Fibroblast of pulmonary artery (primary cell): ENCODE measurements around the gene CACNB2.

Source experiments
- DNase-seq: peaks from one replicate; pipeline ENCODE4 v3.0.0-alpha.2; 2010; ENCODE audit warnings: low read depth
- H3K4me3 ChIP-seq: replicated peaks from 2 replicates; pipeline ENCODE4 v1.5.1; 2011; ENCODE audit warnings: low read depth, mild to moderate bottlenecking, control low read depth, low read length, moderate library complexity
- TF ChIP-seq, protein P1 (sequence below): IDR thresholded peaks from 2 replicates; pipeline ENCODE4 v1.5.1; 2011; ENCODE audit warnings: mild to moderate bottlenecking, control low read depth, low read length, inconsistent platforms; ENCODE audit errors: missing control alignments

Gene CACNB2

DNA sequence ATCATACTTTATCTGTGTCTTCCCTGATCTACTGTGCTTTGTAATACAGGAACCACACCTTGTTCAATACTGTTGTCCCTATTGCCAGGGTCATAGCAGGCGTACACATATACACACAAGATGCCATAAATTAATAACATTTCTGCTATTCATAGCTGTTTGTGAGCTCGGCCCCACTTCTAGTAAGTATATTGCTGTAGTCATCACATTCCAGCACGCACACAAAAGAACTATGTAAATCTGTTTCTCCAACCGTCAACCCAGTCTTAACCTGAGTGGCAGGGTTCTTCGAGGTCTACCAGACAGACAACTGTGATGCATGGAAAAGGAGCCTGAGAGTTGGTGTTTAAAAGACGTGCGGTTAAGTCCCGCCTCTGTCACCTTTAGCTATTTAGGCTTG lies 5.7 kb upstream of the CACNB2 start:
- no peak for DNase-seq
- TF ChIP-seq, protein P1, sequence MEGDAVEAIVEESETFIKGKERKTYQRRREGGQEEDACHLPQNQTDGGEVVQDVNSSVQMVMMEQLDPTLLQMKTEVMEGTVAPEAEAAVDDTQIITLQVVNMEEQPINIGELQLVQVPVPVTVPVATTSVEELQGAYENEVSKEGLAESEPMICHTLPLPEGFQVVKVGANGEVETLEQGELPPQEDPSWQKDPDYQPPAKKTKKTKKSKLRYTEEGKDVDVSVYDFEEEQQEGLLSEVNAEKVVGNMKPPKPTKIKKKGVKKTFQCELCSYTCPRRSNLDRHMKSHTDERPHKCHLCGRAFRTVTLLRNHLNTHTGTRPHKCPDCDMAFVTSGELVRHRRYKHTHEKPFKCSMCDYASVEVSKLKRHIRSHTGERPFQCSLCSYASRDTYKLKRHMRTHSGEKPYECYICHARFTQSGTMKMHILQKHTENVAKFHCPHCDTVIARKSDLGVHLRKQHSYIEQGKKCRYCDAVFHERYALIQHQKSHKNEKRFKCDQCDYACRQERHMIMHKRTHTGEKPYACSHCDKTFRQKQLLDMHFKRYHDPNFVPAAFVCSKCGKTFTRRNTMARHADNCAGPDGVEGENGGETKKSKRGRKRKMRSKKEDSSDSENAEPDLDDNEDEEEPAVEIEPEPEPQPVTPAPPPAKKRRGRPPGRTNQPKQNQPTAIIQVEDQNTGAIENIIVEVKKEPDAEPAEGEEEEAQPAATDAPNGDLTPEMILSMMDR = no peak
- no peak overlapping the region for H3K4me3 ChIP-seq

DNA sequence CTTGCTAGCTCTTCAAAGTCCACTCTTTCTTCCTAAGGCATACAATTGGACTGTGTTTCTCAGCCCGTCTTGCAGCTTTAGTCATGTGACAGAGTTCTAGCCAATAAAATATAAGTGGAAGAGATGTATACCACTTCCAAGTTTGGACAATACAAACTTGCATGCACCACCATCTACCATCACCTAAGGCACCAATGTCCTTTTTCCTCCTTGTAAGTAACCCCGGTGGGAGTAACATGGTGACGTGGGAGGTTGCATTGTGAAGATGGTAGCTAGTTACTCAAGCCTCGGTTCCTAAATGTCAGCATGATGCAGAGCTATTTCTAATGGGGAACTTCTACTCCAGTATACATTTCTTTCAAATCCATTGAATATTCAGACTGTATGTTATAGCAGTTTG lies 5.3 kb upstream of the CACNB2 start:
- TF ChIP-seq, protein P1 = no peak
- H3K4me3 ChIP-seq = no peak overlapping the region
- DNase-seq = no peak

DNA sequence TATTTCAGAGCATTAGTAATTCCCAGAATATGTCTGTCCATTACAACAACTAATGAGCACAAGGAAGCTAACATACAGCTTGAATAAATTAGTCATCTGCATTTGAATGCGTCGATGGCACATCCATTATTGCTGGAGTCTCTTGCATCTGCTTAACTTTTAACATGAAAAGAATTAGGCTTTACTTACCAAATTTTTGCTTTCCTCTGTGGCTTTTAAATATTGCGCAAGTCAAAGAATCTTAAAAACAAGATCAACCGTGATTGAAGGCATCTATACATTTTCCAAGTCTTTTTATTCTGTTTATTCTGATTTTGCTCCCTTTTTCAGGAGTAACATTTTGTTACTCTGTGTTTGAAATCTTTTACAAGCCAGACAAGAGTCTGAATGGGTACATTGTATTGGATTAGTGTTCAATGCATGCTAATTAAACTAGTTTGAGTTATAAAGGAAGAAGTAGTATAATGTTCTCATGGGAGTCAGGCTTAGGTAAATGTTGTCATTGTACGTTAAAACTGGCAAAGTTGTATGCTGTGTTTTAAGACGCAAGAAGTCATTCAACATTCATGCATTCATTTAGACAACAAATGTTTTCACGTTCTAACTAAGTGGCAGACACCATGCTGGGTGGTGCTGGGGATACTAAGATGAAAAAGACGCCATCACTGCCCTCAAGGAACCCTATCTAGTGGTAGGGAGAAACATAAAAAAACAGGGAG lies 4.0 kb upstream of the CACNB2 start:
- TF ChIP-seq, protein P1 = no peak
- no peak overlapping the region for H3K4me3 ChIP-seq
- DNase-seq = no peak

DNA sequence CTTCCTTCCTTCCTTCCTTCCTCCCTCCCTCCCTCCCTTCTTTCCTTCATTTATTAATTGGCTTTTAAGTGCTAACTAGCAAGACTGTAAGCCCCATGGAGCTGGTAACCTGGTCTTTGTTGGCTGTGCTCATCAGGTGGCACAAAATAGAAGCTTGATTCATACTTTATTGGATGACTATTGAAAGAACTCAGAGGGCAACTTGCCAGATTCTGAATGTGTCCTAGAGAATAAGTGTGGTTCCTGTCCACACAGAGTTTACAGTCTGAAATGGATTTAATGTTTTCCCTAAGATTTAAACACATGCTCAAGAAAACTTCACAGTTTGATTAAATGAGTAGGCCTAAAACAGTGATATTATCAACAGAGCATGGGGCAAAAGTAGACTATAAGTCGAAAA lies 3.1 kb upstream of the CACNB2 start:
- DNase-seq = no peak
- H3K4me3 ChIP-seq = no peak overlapping the region
- TF ChIP-seq, protein P1 = no peak

DNA sequence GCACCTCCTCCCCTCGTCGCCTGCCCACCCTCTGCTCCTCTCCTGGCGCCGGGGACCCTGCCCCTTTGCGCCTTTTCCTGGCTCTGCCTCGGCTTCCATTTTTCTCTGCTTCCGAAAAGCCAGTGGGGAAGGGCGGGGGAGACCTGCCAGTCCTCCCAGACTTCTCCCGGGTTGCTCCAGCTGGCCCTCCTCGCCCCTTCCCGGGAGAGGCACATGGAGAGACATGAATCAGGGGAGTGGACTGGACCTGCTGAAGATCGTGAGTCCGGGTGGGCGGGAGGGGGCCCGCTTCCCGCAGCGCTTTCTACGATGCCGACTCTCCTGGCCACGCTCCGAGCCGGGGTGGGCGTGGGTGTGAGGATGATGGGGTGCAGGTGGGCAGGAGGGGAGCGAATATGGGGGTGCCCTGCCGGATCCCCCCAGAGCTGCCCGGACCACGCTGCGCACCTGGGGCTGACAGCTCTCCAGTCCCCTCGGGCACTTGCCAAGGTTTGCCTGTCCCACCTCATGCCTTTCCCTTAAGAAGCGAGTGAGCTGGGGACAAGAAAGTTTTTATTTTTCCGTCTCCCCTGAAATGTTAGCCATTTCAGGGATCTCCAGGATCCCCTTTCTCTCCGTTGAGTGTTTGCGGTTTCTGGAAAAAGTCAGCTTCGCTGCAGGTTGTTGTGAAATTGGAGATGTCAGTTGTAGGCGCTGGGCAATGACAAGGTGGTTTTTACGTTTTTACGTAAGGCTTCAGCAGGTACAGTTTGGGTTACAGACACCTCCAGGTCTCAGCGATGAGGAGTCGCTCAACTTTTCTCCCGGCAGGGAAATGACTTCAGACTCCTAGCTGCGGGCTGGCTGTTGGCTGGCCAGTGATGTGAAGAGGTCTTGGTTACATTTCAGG lies 977 bp downstream of the CACNB2 start:
- TF ChIP-seq, protein P1 = no peak
- peak overlapping the region; percentile 57 for H3K4me3 ChIP-seq

DNA sequence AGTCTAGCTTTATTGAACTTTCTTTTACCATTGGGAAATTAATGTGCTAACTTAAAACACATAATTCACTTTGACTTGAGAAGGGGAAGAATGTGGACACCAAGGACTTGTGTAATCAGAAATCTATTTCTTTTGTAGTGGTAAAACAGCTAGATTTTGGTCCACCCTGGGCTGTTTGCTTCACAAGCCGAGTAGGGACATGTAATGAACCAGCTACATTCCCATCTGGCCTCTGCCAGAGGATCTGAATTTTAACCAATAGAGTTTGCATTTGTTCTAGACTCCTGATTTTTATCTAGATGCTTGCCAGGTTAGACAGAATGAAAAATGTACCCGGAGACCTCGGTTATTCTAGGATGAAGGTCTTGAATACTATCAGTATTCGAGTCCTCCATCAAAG lies 1.9 kb downstream of the CACNB2 start:
- TF ChIP-seq, protein P1 = no peak
- no peak for DNase-seq
- no peak overlapping the region for H3K4me3 ChIP-seq

More for the DNA sequence above, 977 bp downstream of the CACNB2 start:
- no peak for DNase-seq
